ENCODE measurements around the gene MRFAP1.
A peak's percentile ranks its signal among the peaks of the same experiment; 100 is the strongest.

Gene MRFAP1

DNA sequence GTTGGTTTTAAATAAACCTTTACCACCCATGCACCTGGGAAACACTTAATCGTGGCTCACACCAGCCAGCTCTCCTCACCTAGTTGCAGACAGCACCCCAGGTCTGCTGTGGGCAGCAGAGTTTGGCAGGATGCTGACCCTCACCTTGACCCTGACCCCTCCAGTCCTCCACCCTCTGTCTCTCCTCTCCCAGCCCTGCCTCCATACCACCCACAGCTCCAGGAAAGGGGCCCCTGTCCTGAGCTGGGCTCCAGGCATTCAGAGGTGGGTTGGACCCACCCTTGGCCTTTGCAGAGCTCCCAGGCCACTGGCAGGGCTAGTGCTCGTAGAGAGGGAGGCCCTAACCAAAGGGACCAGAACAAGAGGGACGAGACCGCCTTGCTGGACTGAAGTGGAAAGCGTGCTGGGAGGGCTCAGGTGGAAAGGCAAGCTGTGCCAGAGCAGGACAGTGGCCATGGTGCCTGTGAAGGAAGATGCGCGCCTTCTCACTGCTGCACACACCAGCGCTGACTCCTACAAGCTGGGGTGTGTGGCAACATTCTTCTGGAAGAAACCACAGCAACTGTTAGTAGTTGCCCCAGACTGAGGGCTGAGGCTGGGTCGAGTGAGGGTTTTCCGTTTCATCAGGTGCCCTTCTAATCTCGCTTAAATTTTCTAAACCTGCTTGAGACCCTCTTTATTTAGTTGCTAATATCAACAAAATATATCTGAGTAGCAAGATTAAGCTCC, 42.5 kb downstream of the MRFAP1 start:
- no peak for DNase-seq (ENCODE audit: low read depth in 2 of 2)
- no peak overlapping the region for H3K4me3 ChIP-seq (replicated peaks in 1 of 2; ENCODE audit: low read depth in 2 of 2, low read length in 2 of 2)
- TF ChIP-seq, protein P1, sequence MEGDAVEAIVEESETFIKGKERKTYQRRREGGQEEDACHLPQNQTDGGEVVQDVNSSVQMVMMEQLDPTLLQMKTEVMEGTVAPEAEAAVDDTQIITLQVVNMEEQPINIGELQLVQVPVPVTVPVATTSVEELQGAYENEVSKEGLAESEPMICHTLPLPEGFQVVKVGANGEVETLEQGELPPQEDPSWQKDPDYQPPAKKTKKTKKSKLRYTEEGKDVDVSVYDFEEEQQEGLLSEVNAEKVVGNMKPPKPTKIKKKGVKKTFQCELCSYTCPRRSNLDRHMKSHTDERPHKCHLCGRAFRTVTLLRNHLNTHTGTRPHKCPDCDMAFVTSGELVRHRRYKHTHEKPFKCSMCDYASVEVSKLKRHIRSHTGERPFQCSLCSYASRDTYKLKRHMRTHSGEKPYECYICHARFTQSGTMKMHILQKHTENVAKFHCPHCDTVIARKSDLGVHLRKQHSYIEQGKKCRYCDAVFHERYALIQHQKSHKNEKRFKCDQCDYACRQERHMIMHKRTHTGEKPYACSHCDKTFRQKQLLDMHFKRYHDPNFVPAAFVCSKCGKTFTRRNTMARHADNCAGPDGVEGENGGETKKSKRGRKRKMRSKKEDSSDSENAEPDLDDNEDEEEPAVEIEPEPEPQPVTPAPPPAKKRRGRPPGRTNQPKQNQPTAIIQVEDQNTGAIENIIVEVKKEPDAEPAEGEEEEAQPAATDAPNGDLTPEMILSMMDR (IDR thresholded peaks at IDR 0.05; ENCODE audit: low read depth, low read length), result no peak

DNA sequence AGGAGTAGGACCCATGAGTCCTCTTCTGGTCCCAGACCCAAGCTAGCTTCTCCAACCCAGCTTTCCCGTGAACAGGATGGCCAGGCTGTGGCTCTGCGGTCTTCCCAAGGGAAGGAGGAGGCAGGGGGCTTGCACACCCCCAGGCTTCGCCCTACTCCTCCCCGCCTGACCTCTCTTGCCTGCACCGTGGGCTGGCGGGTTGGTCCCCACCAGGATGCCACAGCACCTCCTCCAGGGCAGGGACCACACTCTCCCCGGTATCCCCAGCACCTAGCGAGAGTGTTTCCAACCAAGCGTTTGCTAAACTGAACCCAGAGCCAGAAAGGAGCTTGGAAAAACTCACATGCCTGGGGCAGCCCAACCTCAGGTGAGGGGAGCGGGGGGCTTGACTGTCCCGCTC, 44.2 kb downstream of the MRFAP1 start:
- no peak overlapping the region for H3K4me3 ChIP-seq (replicated peaks in 1 of 2; ENCODE audit: low read depth in 2 of 2, low read length in 2 of 2)
- no peak for DNase-seq (ENCODE audit: low read depth in 2 of 2)
- TF ChIP-seq, protein P1 (IDR thresholded peaks at IDR 0.05; ENCODE audit: low read depth, low read length), result no peak

- DNase-seq (ENCODE audit: low read depth in 2 of 2), result no peak
- H3K4me3 ChIP-seq (replicated peaks in 1 of 2; ENCODE audit: low read depth in 2 of 2, low read length in 2 of 2), result no peak overlapping the region
- TF ChIP-seq, protein P1 (IDR thresholded peaks at IDR 0.05; ENCODE audit: low read depth, low read length), result no peak
Measured at GRCh38 chr4:6686104-6686787, 45.8 kb downstream of the MRFAP1 start.

DNA sequence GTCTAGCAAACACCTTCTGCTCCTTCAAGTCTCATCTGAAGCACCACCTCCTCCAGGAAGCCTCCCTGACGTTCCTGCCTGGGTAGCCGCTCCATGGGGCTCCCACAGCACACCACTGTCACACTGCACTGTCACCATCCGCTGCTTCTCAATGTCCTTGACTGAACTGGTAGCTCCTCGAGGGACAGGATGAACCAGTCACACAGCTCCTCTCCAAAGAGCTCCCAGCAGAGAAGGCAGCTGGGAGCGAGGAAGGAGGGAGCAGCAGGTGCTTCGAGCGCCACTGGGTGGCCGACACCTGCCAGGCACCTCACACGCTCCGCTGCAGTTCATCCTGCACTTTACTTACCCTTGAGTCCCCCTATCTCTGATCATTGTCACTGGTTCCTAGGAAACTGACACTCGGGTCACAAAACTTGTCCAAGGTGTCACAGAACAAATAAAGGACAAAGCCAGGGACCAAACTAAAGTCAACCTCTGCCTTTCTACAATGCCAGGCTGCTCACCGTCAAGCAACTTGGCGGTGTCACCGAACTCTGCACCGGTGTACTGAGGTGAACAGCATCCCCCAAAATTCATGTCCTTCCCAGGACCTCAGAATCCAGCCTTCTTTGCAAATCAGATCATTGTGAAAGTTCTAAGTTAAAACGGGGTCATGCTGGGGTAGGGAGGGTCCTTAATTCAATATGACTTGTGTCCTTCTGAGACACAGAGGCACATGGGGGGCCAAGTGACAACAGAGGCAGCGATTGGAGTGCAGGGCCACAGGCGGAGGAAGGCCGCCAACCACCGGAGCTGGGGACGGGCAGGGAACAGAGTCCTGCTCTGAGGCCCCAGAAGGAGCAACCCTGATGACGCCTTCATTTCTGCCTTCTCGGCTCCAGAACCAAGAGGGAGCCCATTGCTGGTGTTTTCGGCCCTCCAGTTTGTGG, 47.7 kb downstream of the MRFAP1 start:
- no peak overlapping the region for H3K4me3 ChIP-seq (replicated peaks in 1 of 2; ENCODE audit: low read depth in 2 of 2, low read length in 2 of 2)
- DNase-seq (ENCODE audit: low read depth in 2 of 2), result no peak
- TF ChIP-seq, protein P1 (IDR thresholded peaks at IDR 0.05; ENCODE audit: low read depth, low read length), result no peak

DNA sequence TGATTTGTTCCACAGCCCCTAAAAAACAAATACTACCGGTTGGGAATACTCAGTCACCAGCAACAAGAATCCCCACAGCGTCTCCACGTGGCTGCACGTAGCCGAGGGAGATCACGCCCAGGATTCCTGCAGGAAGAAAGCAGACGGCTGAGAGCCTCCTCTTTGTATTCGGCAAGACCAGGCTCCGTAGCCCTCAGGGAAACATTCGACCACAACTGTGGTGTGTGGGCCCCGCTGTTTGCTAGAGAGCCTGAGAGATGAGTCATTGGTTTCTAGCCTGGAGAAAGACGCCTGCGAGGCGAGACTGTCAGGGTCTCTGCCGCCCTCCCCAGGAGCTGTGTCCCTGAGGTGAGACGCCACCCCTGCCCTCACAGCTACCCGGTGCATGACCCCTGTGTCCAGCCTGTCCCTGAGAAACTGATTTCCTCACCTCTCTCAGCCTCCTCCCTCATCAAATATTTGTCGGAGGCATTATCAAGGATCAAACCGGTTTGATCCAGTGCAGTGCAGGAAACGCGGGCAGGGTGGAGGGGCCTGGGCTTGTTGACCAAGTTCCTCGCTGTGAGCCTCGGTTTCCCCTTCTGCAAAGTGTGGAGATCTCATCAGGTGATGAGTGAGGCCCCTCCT, 48.5 kb downstream of the MRFAP1 start:
- H3K4me3 ChIP-seq (replicated peaks in 1 of 2; ENCODE audit: low read depth in 2 of 2, low read length in 2 of 2), result no peak overlapping the region
- TF ChIP-seq, protein P1 (IDR thresholded peaks at IDR 0.05; ENCODE audit: low read depth, low read length), result no peak

DNA sequence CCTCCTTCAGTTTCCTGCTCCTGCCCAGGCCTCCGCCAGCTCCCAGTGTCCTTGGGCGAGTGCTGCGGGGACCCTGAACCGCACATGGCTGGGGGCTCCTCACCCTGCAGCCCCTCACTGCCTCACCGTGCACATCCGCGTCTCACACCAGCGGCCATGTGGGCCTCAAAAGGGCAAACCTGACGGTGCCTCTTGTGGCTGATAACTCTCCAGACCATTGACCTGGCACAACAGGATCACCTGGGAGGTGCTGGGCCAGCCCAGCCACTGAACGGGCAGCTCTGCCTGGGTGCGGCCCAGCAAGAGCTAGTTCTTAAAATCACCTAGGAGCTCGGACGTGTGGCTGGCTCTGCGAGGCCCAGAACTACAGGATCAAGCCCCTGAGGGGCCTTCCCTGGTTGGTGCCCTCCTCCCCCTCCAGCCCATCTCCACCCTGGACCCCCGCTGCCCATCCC, 49.0 kb downstream of the MRFAP1 start:
- TF ChIP-seq, protein P1 (IDR thresholded peaks at IDR 0.05; ENCODE audit: low read depth, low read length), result no peak
- no peak for DNase-seq (ENCODE audit: low read depth in 2 of 2)
- no peak overlapping the region for H3K4me3 ChIP-seq (replicated peaks in 1 of 2; ENCODE audit: low read depth in 2 of 2, low read length in 2 of 2)

More for the DNA sequence above, 48.5 kb downstream of the MRFAP1 start:
- DNase-seq (ENCODE audit: low read depth in 2 of 2), result peak; percentile 89 to 90

Measured in cardiac fibroblast (primary cell).